Measurements from ENCODE around the gene TSKU. TPM values are rescaled to one million over a fixed set of nuclear protein-coding genes. Genes with fewer than 3 reads are reported as not detected.
A peak's percentile ranks its signal among the peaks of the same experiment; 100 is the strongest.

TSKU gene
- total RNA-seq, 1 experiment from 2014 or later: 20.1 TPM

GRCh38 chr11:76772100-76772782 is 10.9 kb upstream of the TSKU start:
- ChIA-PET POLR2A (interaction anchor here (6.2 to 6.5 kb wide), 2 partner anchors 9 to 15 kb away, joined by 83 read pairs; partner anchors contain the start of gene TSKU), CTCF (interaction anchor here (0.5 to 1.1 kb wide), 3 partner anchors 12 to 605 kb away, joined by 4 to 7 read pairs (median 5); no protein-coding TSS in a partner anchor)
- Mint-ChIP-seq H3K4me3 (ENCODE audit: unreplicated experiment) (no peak overlapping the region), H3K9me3 (ENCODE audit: unreplicated experiment) (peaks cover 9% of the 10 kb centered on the region), H3K27me3 (ENCODE audit: insufficient read depth, unreplicated experiment) (no peaks in the 10 kb centered on the region), H3K27ac (ENCODE audit: low read depth, unreplicated experiment) (no peak overlapping the region), H3K4me1 (ENCODE audit: insufficient read depth, unreplicated experiment) (peaks cover 68% of the 10 kb centered on the region), H3K36me3 (ENCODE audit: insufficient read depth, unreplicated experiment) (no peaks in the 10 kb centered on the region)
- intact Hi-C loops (cut with micrococcal nuclease): no loop called here
- no peak for DNase-seq (ENCODE audit: unreplicated experiment)
- TF ChIP-seq CTCF (IDR thresholded peaks at IDR 0.05; ENCODE audit: unreplicated experiment): no peak
- no TSS peak for BruUV-seq (replicated peaks)

- ChIA-PET POLR2A (interaction anchor here (6.2 to 6.5 kb wide), 2 partner anchors 9 to 14 kb away, joined by 83 read pairs; partner anchors contain the start of gene TSKU), CTCF (interaction anchor here (0.5 to 1.4 kb wide), 2 partner anchors 33 to 605 kb away, joined by 3 to 5 read pairs; no protein-coding TSS in a partner anchor)
- no peaks in the 10 kb centered on the region for H3K36me3 Mint-ChIP-seq (ENCODE audit: insufficient read depth, unreplicated experiment)
- peaks cover 63% of the 10 kb centered on the region for H3K4me1 Mint-ChIP-seq (ENCODE audit: insufficient read depth, unreplicated experiment)
- no peak for TF ChIP-seq CTCF (IDR thresholded peaks at IDR 0.05; ENCODE audit: unreplicated experiment)
- H3K27ac Mint-ChIP-seq (ENCODE audit: low read depth, unreplicated experiment): no peak overlapping the region
- no peak overlapping the region for H3K4me3 Mint-ChIP-seq (ENCODE audit: unreplicated experiment)
- intact Hi-C loops (cut with micrococcal nuclease): no loop called here
- no peaks in the 10 kb centered on the region for H3K27me3 Mint-ChIP-seq (ENCODE audit: insufficient read depth, unreplicated experiment)
- H3K9me3 Mint-ChIP-seq (ENCODE audit: unreplicated experiment): peaks cover 13% of the 10 kb centered on the region
- no TSS peak for BruUV-seq (replicated peaks)
- no peak for DNase-seq (ENCODE audit: unreplicated experiment)
These were observed 10.4 kb upstream of the TSKU start for GRCh38 chr11:76772783-76773106.

GRCh38 chr11:76773921-76774361 is 9.2 kb upstream of the TSKU start:
- CTCF ChIA-PET: interaction anchor here (0.5 to 1.5 kb wide), 4 partner anchors 9 to 40 kb away, joined by 3 to 5 read pairs (median 4); partner anchors contain the start of gene TSKU
- no peak for TF ChIP-seq CTCF (IDR thresholded peaks at IDR 0.05; ENCODE audit: unreplicated experiment)
- peak; percentile 82 for DNase-seq (ENCODE audit: unreplicated experiment)
- H3K27ac Mint-ChIP-seq (ENCODE audit: low read depth, unreplicated experiment): peak overlapping the region; percentile 85
- H3K9me3 Mint-ChIP-seq (ENCODE audit: unreplicated experiment): peaks cover 19% of the 10 kb centered on the region
- H3K36me3 Mint-ChIP-seq (ENCODE audit: insufficient read depth, unreplicated experiment): peaks cover 7% of the 10 kb centered on the region
- no TSS peak for BruUV-seq (replicated peaks)
- intact Hi-C loops (cut with micrococcal nuclease): no loop called here
- POLR2A ChIA-PET: interaction anchor here (0.8 to 6.5 kb wide), 3 partner anchors 8 to 19 kb away, joined by 3 to 83 read pairs (median 83); partner anchors contain the start of gene TSKU
- H3K4me1 Mint-ChIP-seq (ENCODE audit: insufficient read depth, unreplicated experiment): peaks cover 56% of the 10 kb centered on the region
- no peak overlapping the region for H3K4me3 Mint-ChIP-seq (ENCODE audit: unreplicated experiment)
- H3K27me3 Mint-ChIP-seq (ENCODE audit: insufficient read depth, unreplicated experiment): no peaks in the 10 kb centered on the region

- TF ChIP-seq CTCF (IDR thresholded peaks at IDR 0.05; ENCODE audit: unreplicated experiment): no peak
- Mint-ChIP-seq H3K36me3 (ENCODE audit: insufficient read depth, unreplicated experiment) (peaks cover 7% of the 10 kb centered on the region), H3K27ac (ENCODE audit: low read depth, unreplicated experiment) (no peak overlapping the region), H3K27me3 (ENCODE audit: insufficient read depth, unreplicated experiment) (no peaks in the 10 kb centered on the region), H3K4me3 (ENCODE audit: unreplicated experiment) (no peak overlapping the region), H3K9me3 (ENCODE audit: unreplicated experiment) (peaks cover 19% of the 10 kb centered on the region), H3K4me1 (ENCODE audit: insufficient read depth, unreplicated experiment) (peaks cover 51% of the 10 kb centered on the region)
- CTCF ChIA-PET: no interaction called here
- POLR2A ChIA-PET: no interaction called here
- no peak for DNase-seq (ENCODE audit: unreplicated experiment)
- no TSS peak for BruUV-seq (replicated peaks)
- intact Hi-C loops (cut with micrococcal nuclease): no loop called here
These were observed 6.7 kb upstream of the TSKU start for GRCh38 chr11:76776472-76776871.
